LHCN-M2 (cell line): ENCODE results near the gene NKIRAS2. TPM values are rescaled to one million over a fixed set of nuclear protein-coding genes. Genes with fewer than 3 reads are reported as not detected.

Source experiments
- DNase-seq: peaks from one replicate; pipeline ENCODE4 v3.0.0-alpha.2; 2012; ENCODE audit warnings: low read depth
- total RNA-seq: library from RNA; depleted of rRNA; stranded (reverse); fragments of >200 nt; gene quantifications from 2 replicates; pipeline ENCODE4 v1.2.3, GENCODE V29; 2014

The NKIRAS2 gene
- total RNA-seq, 1 experiment from 2014 or later = 48.5 TPM

GRCh38 chr17:42026857-42027589 lies 7.1 kb downstream of the NKIRAS2 start:
- DNase-seq = peak; percentile 34

DNA sequence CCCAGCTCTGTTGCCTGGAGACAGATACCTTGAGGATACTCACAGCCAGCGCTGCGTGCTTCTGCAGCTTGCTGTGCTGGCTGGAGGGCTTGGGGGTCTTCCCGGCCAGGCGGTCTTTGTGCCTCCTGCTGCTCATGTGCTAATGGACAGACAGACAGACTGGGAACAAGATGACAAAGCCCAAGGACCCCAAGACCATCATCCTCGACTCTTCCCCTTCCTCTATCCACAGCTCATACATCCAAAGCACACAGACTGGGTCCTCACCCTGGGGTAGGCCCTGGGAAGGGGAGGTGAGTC lies 7.7 kb downstream of the NKIRAS2 start:
- no peak for DNase-seq

DNA sequence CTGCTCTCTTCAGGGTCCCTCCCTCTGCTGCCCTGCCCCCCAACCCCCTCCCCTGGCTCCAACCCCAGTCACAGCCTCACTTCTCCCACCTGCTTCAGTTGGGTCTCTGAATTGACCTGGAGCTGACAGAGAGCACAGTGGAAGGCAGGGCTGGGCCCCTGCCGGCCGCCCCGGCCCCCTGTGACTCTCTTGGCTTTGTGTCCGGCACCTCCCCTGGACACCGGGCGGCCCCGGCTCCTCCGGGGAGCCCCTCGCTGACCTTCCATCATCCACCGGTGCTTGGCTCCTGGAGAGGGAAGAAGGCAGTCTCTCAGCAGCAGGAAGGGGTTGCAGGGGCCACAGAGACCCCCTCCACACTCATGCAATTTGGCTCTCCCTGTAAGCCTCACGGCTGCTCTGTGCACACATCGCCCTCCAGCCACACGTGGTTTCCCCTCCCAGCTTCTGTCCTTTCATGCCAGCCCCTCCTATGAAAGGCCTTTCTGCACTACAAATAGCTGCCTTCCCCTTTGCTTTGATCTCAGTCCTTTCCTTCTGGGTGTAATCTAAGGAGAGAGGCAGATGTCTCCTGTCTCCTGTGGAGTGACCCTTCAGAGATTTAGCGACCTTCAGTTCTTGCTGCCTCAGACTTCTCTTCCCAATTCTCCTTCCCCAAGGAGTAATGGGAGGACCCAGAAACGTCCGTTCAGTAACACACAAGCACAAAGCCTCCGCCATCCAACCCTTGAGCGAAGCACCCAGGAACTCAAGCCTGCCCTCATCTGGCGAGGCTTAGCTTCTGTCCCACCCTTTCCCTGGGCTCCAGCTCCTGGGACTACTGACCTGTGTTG lies 8.3 kb downstream of the NKIRAS2 start:
- no peak for DNase-seq

- no peak for DNase-seq
Measured at GRCh38 chr17:42028791-42029127, 8.9 kb downstream of the NKIRAS2 start.

- DNase-seq = no peak
Measured at GRCh38 chr17:42031584-42031983, 11.7 kb downstream of the NKIRAS2 start.

GRCh38 chr17:42034059-42034458 lies 14.2 kb downstream of the NKIRAS2 start:
- no peak for DNase-seq

DNA sequence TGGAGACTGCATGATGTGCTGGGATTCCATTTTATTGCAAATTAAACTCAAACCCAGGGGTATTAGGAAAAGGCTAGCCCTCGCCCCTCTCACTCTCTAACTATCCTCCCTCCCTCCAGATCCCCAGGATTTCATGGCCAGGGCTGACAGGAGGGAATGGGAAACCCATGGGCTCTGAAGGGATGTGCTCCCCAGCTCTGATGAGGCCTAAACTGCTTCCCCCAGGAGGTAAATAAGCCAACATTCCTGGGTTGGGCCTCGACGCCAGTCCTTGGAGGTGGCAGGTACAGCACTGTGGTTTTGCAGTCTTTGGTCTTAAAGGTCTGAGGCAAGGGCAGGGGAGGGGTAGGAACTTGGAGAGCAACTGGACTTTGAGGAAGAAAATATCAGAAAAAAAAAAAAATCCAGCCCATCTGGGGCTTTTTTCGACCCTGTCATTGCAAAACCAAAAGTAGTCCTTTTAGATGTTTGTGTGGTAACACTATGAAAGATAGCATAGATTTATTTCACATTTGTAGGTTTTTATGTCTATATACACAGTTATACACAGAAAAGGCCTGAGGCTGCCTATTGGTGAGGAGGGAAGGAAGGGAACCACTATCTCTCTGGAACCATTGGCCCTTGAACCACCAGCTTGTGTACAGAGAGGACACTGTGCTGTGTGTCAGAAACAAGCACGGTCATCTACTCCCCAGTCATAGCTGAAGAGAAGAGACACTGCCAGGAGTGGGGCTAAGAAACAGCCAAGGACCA lies 18.5 kb downstream of the NKIRAS2 start:
- no peak for DNase-seq

DNA sequence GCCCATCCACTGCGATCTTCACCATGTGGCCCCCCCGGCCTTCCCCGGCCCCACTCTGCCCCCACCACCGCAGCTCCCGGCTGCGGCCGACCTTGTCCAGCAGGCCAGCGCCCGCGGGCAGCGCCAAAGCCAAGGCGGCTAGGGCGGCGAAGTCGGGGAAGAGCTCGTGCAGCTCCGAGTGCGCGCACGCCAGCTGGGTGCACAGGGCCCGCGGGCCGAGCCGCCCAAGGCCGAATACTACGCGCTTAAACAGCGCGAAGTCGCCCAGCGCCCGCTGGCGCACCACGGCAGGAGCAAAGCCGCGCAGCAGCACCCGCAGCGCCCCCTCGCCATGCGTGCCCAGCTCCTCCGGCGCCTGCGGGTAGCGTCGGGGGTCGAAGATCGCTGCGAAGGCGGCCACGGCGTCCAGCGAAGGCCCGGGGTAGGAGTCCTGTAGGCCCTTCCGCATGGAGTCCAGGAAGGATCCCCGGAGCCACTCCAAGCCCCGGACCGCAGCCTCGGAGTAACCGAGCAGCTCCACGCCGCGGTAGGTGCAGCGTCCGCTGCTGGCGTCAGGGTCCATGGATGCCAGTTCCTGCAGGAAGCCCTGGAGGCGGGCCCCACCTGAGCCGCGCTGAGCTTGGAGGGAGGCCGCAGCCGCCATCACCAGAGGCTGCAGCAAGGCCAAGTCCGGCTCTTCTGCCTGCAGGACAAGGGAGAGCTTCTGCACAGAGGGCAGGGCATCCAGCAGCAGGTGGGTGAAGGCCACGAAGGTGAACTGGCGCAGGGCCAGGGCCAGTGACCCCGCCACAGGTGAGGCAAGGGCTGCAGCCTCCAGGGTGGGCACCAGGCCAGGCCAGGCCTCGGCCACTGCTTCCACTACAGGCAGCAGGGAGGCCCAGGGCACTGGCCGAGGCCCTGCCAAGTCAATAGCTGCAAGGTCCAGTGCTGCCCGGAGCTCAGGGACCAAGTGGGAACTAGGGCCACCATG lies 20.2 kb downstream of the NKIRAS2 start:
- DNase-seq = no peak

DNA sequence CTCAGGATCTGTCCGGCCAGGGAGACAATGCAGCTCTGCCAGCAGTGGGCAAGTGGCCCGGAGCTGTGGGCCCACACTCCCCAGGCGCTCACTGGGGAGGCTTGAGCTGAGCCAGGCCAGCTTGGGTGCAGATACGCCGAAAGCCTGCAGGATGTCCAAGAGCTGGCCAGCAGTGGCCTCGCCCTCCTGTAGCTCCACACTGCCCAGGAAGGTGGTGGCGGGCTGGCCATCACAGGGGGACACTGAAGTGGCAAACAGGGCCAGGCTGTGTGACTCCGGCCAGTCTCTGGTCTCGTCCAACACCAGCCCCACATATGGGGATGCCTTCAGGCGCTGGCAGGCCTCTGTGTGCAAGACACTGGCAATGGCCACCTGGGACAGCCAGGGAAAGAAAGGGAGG lies 20.9 kb downstream of the NKIRAS2 start:
- DNase-seq = no peak

DNA sequence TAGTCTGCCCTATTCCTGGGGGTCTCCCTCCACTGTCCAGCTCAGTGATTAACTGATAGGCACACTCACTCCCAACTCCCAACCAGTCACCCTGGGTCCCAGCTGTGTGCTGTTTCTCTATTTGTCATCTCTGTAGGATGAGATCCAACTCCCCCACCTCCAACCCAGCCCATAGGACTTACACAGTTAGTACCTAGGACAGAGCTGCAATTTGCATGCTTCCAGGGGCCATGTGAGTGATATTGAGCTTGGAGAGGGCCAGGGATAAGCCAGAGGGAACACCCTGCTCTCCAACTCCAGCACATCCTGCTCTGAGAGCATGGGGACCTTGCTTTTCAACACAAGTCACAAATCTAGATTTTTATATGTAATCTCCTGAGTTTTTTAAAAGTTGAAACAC lies 21.7 kb downstream of the NKIRAS2 start:
- no peak for DNase-seq

- DNase-seq = no peak
Measured at GRCh38 chr17:42042598-42043319, 22.9 kb downstream of the NKIRAS2 start.

GRCh38 chr17:42045719-42046118 lies 25.8 kb downstream of the NKIRAS2 start:
- no peak for DNase-seq

- DNase-seq = no peak
Measured at GRCh38 chr17:42047343-42047742, 27.5 kb downstream of the NKIRAS2 start.

- no peak for DNase-seq
Measured at GRCh38 chr17:42049834-42050392, 30.0 kb downstream of the NKIRAS2 start.

DNA sequence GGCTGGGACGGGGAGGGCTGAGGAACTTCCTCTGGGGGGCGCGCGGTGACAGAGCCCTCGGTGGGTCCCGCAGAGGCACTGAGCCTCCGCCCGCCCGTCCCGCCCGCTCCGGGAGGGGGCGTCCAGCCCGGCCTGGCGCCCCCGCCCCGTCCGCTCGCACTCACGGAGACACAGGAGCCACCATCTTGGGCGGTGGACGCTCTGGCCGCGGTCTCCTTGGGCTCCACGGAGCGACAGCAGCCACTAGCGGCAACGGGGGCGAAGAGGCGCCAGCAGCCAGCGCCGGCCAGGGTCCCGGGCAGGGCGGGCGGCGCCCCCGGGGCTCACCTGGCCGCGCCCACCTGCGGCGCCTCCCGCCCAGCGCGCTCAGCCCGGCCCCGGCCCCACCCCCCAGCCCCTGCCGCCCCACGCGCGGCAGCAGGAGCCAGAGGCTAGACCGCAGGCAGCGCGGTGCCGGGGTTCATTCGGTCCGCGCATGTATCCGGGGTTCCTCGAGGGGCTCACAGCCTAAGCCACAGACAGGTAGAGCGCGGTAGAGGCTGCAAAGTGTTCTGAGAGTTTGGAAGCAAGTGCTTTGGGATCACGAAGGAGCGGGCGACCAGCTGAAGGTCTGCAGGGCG lies 30.6 kb downstream of the NKIRAS2 start, which contains the start of gene C17orf113:
TSS of gene C17orf113 (minus strand) at position 209 of the 620 bp plus-strand sequence. CDS start 7,225 bp downstream, outside the sequence.
- DNase-seq = no peak

DNA sequence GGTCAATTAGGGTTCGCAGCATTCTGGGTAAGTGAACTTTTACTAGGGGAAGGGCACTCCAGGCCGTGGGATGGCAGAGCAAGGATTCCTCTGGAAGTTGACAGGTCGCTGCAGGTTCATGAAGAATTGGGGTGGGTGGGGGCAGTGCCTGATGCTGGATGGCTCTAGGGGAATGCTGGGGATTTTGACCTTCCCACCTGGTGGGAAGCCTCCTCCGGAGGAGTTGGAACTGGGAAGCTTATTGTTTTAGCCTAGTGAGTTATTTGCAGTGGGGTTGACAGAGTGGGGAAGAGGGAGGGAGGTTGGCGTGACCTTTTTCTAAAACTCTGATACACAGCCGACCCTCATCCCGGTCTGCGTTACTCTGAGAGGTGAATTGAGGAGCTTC lies 31.1 kb downstream of the NKIRAS2 start:
- no peak for DNase-seq

DNA sequence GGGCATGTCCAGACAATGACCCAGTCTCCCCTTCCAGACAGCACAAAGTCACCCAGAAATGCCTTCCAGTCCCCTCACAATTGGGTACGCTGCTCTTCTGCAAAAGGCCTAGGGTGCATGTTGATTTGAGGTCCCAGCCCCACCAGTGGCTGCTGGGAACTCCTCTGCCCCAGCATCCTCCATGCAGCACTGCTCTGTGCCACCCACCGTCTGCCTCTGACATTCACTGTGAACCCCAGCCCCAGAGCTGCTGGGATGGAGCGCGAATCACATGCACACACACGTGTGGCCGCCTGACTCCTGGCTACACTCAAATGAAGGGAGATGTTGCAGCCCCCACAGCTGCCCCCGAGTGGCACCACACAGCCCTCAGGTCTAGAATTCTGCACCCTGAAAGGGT lies 31.8 kb downstream of the NKIRAS2 start:
- no peak for DNase-seq

- DNase-seq = no peak
Measured at GRCh38 chr17:42052346-42052877, 32.5 kb downstream of the NKIRAS2 start.

GRCh38 chr17:42053731-42054500 lies 34.0 kb downstream of the NKIRAS2 start:
- no peak for DNase-seq
